Activated CD4-positive, CD25-positive, alpha-beta regulatory T cell (primary cell): Measurements from ENCODE around the gene SCCPDH.
"Not testable (repeated sequence)": the region's sequence is repeated elsewhere in the genome, so short reads cannot be mapped to it uniquely, and the experiment has no call there.

Experiments
- DNase-seq, 4 experiments: peaks; one replicate each; lab custom pipeline; 2025; lab: John Stamatoyannopoulos, UW

SCCPDH gene

GRCh38 chr1:246708166-246708565, 16.0 kb upstream of the SCCPDH start:
- no peak for DNase-seq

GRCh38 chr1:246709196-246709595, 15.0 kb upstream of the SCCPDH start:
- DNase-seq: no peak

DNA sequence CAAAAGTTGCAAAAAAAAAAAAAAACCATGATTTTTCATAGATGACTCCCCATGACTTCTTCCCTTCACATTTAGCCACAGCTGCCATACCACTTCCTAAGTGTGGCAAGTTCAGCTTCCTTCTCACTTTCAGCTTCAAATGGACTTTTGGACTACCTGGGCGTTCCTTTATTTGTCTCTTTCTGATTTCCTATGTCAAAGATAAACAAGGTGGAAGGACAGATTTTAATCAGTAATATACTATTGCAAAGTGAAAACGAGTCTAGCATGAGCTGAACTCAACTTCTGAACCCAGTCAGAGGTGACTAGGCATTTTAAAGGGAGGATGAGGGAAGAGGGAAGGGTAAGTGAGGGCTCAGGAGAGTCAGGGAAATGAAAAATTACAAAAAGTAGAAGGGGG, 14.4 kb upstream of the SCCPDH start:
- DNase-seq: no peak

DNA sequence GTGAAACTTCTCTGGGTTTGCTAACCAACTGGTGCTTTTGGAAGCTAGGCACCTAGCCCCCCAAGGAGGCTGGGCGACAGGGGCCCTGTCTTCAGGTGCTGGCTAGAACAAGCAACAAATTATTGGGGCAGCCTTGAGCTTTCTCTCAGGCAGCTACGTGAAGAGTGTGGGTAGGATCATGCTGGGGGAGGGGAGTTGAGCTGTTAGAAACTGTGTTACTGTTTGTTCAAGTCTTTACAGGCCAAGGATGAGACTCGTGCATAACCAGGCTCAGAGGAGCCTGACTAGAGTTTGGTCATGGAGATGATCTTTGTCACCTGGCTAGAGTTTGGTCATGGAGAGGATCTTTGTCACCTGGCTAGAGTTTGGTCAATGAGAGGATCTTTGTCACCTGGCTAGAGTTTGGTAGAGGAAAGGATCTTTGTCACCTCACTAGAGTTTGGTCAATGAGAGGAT, 12.6 kb upstream of the SCCPDH start:
- DNase-seq: no peak

DNA sequence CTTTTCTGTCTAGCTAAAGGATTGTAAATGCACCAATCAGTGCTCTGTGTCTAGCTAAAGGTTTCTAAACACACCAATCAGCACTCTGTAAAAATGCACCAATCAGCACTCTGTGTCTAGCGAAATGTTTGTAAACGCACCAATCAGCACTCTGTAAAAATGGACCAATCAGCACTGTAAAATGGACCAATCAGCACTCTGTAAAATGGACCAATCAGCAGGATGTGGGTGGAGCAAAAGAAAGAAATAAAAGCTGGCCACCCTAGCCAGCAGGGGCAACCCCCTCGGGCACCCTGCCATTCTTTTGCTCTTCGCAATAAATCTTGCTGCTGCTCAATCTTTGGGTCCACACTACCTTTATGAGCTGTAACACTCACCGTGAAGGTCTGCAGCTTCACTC, 11.8 kb upstream of the SCCPDH start:
- DNase-seq: not testable (repeated sequence)

GRCh38 chr1:246719361-246719760, 4.8 kb upstream of the SCCPDH start:
- not testable (repeated sequence) for DNase-seq

DNA sequence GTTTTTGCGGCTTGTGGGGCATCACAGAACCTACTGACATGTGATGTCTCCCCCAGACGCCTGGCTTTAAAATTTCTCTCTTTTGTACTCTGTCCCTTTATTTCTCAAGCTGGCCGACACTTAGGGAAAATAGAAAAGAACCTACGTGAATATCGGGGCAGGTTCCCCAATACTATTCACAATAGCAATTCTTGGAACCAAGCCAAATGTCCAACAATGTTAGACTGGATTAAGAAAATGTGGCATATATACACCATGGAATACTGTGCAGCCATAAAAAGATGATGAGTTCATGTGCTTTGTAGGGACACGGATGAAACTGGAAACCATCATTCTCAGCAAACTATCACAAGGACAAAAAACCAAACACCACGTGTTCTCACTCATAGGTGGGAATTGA, 3.4 kb upstream of the SCCPDH start:
- DNase-seq: not testable (repeated sequence)

DNA sequence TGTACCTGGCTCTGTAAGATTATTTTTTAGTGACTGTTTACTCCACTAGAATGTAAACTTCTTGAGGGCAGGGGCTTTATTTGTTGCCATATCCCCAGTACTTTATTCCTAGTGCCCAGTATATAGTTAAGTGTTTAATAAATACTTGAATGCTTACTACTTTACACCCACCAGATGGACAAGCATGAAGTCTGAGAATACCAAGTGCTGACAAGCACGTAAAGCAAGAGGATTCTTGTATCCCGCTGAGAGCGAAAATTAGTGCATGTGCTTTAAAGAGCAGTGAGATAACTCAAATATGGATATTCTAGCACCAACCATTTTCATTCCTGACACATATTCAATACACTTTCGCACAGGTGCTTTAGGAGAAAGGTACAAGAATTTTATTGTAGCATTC, 1.5 kb upstream of the SCCPDH start:
- no peak for DNase-seq

DNA sequence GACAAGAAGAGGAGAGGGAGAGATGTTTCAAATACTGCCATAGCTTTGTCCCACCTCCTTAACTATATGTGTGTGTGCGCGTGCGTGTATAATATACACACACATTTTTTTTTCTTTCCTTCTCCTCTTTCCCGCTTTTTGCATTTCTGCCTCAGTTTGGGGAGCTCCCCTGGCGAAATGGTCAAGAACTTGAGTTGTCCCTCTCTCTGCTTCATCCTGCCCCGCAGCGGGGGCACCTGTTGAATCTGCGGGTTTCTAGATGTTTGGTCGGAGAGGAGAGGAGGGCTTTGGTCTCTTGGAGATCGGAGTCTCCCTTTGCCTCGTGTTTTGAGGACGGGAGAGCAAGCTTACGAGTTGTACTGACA, 504 bp downstream of the SCCPDH start:
- DNase-seq: no peak

DNA sequence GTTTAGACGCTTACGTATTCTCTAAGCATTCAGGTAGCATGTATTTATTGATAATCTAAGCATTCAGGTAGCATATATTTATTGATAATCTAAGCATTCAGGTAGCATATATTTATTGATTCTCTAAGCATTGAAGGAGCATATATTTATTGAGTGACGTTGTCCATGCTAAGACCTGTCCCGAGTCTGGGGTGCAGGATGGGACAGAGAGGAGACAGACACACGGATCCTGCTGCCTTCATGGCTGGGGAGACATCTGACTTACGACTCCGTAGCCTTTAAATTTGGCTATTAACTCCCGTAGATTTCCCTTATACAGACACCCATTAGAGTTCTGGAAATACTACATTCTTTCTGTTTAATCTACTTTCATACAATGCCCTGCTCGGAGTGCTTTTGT, 982 bp downstream of the SCCPDH start:
- no peak for DNase-seq

- no peak for DNase-seq
Observed at GRCh38 chr1:246726255-246726679, 2.1 kb downstream of the SCCPDH start.

DNA sequence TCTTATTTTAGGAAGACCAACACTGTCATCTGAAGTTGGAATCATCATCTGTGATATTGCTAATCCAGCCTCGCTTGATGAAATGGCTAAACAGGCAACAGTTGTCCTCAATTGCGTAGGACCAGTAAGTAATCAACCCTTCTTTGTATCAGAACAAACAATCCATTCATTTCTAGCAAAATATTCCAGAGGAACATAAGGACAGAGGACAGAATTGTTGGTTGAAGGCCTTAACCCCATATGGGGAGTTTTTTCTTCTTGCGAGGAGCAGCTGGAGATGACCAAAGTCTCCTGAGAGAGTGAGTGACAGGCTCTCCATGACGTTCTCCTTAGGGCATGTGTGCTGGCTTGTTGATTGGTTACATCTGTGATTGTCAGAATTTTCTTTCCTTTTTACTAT, 2.7 kb downstream of the SCCPDH start:
- no peak for DNase-seq

DNA sequence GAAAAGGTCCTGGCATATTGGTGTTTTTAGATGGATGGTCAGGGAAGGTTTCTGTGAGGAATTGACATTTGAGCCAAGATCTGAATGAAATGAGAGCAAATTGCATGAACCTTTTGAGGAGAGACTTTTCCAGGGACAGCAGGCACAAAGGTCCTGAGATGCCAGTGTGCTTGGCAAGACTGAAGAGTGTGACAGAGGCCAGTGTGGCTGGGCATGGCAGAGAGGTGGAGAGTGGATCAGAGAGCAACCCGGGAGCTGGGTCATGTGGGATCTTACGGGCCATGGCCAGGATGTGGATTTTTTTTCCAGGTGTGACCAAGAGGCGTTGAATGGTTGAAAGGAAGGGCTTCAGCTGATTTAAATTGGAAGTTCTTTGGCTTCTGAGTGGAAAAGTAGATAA, 3.4 kb downstream of the SCCPDH start:
- no peak for DNase-seq

- DNase-seq: no peak
Observed at GRCh38 chr1:246728311-246728710, 4.1 kb downstream of the SCCPDH start.

- DNase-seq: not testable (repeated sequence)
Observed at GRCh38 chr1:246729040-246729439, 4.8 kb downstream of the SCCPDH start.

- no peak for DNase-seq
Observed at GRCh38 chr1:246730839-246731238, 6.6 kb downstream of the SCCPDH start.

DNA sequence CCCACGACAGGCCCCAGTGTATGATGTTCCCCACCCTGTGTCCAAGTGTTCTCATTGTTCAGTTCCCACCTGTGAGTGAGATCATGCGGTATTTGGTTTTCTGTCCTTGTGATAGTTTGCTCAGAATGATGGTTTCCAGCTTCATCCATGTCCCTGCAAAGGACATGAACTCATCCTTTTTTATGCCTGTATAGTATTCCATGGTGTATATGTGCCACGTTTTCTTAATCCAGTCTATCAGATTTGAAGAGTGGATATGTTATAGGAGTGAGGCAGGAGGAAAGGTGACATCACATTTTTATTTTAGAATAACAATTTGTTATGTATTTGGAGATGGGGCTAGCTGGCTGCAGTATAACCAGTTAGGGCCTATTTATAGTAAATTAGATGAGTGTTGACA, 7.7 kb downstream of the SCCPDH start:
- DNase-seq: not testable (repeated sequence)

DNA sequence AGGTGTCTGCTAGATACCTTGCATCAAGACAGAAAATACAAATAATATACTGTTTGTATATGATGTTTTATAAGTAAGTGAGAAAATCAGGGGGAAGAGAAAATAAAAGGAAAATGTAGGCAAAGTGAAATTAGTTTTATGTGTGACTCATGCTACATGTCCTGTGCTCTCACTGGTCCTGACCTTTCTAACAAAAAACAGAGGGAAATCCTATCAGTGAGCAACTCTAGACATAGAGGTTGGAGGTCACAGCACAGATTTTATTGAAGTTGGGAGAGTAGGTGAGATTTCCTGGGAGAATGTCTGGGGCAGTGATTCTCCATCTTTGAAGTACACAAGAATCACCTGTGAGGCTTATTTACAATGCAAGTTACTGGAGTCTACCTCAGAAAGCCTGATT, 9.5 kb downstream of the SCCPDH start:
- no peak for DNase-seq

GRCh38 chr1:246734866-246735265, 10.7 kb downstream of the SCCPDH start:
- DNase-seq: no peak

DNA sequence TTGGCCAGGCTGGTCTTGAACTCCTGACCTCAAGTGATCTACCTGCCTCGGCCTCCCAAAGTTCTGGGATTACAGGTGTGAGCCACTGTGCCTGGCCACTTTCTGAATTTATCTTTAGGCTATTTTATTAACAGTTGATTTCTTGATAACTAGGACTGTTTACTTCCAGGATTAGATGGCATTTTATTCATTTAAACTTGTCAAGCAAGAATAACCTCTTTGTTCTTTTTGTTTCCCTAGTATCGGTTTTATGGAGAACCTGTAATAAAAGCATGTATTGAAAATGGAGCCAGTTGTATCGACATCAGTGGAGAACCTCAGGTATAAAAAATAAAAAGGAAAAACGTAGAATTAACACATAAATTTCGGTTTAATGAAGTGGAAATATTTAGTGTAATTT, 11.5 kb downstream of the SCCPDH start:
- DNase-seq: no peak

DNA sequence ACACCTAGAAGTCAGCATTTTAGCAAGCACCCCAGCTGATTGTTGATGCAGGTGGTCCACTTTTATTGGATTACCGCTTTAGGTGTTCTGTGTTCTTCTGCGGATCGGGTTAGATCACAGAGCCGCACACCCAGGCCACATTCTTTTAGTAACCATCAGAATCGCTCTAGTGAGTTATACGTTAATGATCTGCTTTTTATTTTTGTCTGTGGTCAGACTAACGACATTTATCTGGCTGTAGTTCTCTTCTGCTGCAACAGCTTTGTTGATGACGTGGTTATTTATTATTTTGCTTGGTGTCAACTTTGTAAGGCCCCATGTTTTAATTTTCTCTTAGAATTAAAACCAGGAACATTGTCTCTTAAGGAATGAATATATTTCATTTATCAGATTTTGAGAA, 18.2 kb downstream of the SCCPDH start:
- no peak for DNase-seq

DNA sequence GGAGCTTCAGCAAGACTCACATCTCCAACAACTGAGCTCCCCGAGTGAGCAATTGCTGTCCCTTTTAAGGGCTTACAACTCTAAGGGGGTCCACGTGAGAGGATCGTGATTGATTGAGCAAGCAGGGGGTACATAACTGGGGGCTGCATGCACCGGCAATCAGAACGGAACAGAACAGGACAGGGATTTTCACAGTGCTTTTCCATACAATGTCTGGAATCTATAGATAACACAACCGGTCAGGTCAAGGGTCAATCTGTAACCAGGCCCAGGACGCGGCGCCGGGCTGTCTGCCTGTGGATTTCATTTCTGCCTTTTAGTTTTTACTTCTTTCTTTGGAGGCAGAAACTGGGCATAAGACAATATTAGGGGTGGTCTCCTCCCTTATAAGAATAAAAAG, 21.9 kb downstream of the SCCPDH start:
- DNase-seq: not testable (repeated sequence)

- DNase-seq: no peak
Observed at GRCh38 chr1:246748006-246748405, 23.8 kb downstream of the SCCPDH start.

DNA sequence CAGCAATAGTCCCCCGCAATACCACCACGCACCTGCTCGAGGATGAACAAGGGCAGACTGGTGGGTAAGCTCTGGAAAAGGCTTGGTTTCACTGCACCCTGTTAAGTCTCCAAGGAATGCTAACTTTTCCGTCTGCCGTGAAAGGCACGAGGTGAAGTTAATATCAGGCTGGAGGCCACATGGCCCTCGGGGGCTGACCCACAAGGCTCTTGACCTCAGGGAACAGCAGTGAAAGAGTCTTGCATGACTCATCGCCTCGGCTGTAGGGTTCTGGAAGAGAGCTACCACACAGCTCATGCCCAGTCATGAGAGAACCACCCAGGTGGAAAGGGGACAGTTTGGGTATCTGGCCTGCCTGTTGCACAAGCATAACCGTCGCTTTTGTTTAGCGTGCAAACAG, 24.7 kb downstream of the SCCPDH start:
- DNase-seq: no peak

DNA sequence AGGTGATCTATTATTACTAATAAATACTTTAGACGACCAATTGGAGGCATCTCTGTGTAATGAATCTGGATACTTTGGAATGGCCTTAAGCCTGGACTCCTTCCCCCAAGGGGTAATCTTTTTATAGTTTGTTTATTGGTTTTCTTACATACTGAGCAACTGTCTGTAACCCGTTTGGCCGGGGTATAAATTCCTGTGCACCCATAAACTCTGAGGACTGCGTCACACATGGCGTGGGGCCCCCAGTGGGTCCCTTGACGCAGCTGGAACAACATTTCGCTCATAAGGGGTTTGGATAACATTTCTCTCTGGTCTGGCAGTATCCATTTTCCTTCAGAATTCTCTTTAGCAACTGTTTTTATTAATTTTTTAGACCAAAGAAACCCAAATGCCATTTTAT, 26.5 kb downstream of the SCCPDH start:
- DNase-seq: no peak
